Measurements from ENCODE around the gene HOXA5.

HOXA5 gene

GRCh38 chr7:27173511-27173955 is 30.1 kb upstream of the HOXA5 start:
- no peaks in the 10 kb centered on the region for H3K9me3 ChIP-seq (ENCODE audit: control extremely low read depth in 1 of 5, control insufficient read depth in 4 of 5, insufficient read depth in 2 of 5, low read depth in 1 of 5, low read length in 4 of 5)
- CTCF ChIA-PET, result interaction anchor here (0.9 to 11.1 kb wide), 10 partner anchors 11 to 805 kb away, joined by 3 to 84 read pairs (median 3); no protein-coding TSS in a partner anchor
- WGBS (ENCODE audit: insufficient coverage), result under 1% methylated on average over 40 of the region's 59 CpGs
- peaks cover 4 to 43% (median 23%) of the 10 kb centered on the region in 4 experiments for H3K4me1 ChIP-seq (ENCODE audit: control extremely low read depth in 1 of 4, control insufficient read depth in 4 of 4, insufficient read depth in 4 of 4, low read length in 3 of 4)
- peak in 2 of 3 donors; percentile 77 to 85 for DNase-seq
- peaks cover 0 to 25% (median 4%) of the 10 kb centered on the region in 4 experiments for H3K36me3 ChIP-seq (ENCODE audit: control insufficient read depth in 4 of 4, insufficient read depth in 4 of 4, low read length in 3 of 4)
- H3K27ac ChIP-seq (ENCODE audit: insufficient read depth in 1 of 2, low read depth in 1 of 2, low read length in 2 of 2, poor library complexity in 1 of 2, severe bottlenecking in 2 of 2), result peak overlapping the region; percentile 92 to 96
- H3K4me3 ChIP-seq (ENCODE audit: control insufficient read depth in 1 of 7, extremely low read depth in 1 of 7, insufficient read depth in 4 of 7, low read depth in 2 of 7, low read length in 6 of 7), result peak overlapping the region; percentile 78 to 100 (median 85)
- H3K27me3 ChIP-seq (replicated peaks in 2 of 5; ENCODE audit: control insufficient read depth in 4 of 5, insufficient read depth in 5 of 5, low read length in 4 of 5), result peaks cover 0 to 11% (median 0%) of the 10 kb centered on the region in 5 experiments
- POLR2A ChIA-PET, result interaction anchor here (0.6 to 2.7 kb wide), 3 partner anchors 12 to 506 kb away, joined by 3 to 17 read pairs (median 3); no protein-coding TSS in a partner anchor

- Histone ChIP-seq H3K27me3 (replicated peaks in 2 of 5; ENCODE audit: control insufficient read depth in 4 of 5, insufficient read depth in 5 of 5, low read length in 4 of 5) (peaks cover 0 to 7% (median 0%) of the 10 kb centered on the region in 5 experiments), H3K27ac (ENCODE audit: insufficient read depth in 1 of 2, low read depth in 1 of 2, low read length in 2 of 2, poor library complexity in 1 of 2, severe bottlenecking in 2 of 2) (peak overlapping the region; percentile 92 to 96), H3K4me1 (ENCODE audit: control extremely low read depth in 1 of 4, control insufficient read depth in 4 of 4, insufficient read depth in 4 of 4, low read length in 3 of 4) (peaks cover 4 to 48% (median 27%) of the 10 kb centered on the region in 4 experiments), H3K4me3 (ENCODE audit: control insufficient read depth in 1 of 7, extremely low read depth in 1 of 7, insufficient read depth in 4 of 7, low read depth in 2 of 7, low read length in 6 of 7) (peak overlapping the region; percentile 78 to 100 (median 85)), H3K36me3 (ENCODE audit: control insufficient read depth in 4 of 4, insufficient read depth in 4 of 4, low read length in 3 of 4) (peaks cover 0 to 30% (median 4%) of the 10 kb centered on the region in 4 experiments), H3K9me3 (ENCODE audit: control extremely low read depth in 1 of 5, control insufficient read depth in 4 of 5, insufficient read depth in 2 of 5, low read depth in 1 of 5, low read length in 4 of 5) (no peaks in the 10 kb centered on the region)
- CTCF ChIA-PET, result interaction anchor here (0.8 to 11.1 kb wide), 10 partner anchors 11 to 804 kb away, joined by 3 to 84 read pairs (median 4); partner anchors contain the start of gene HOXA7
- DNase-seq, result no peak
- 0% methylated on average over 55 of the region's 58 CpGs for WGBS (ENCODE audit: insufficient coverage)
- POLR2A ChIA-PET, result interaction anchor here (0.6 to 2.7 kb wide), 3 partner anchors 11 to 505 kb away, joined by 3 to 17 read pairs (median 3); no protein-coding TSS in a partner anchor
Observed at GRCh38 chr7:27172823-27173510, 29.5 kb upstream of the HOXA5 start.

DNA sequence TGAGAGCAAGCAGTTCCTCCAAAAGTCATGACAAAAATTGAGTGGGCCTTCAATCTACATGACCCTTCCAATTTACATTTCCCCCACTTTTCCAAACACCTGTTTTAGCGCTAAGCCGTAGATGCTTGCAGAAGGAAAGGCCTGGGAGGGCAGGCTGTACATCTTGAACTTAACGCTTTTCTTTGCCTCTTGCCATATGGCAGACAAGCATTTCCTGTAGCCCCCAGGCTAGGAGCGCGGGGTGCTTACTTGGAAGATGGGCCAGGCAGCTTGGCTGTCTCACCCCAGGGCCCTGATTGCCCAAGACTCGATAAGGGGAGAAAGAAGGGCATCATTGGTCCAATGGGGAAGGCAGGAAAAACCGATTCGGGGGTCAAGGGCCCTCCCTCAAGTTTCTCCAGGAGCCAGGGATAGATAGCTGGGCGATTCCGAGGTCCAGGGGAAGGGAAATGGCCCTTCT is 28.9 kb upstream of the HOXA5 start:
- no peak for DNase-seq
- POLR2A ChIA-PET, result interaction anchor here (2.4 to 2.7 kb wide), 2 partner anchors 10 to 15 kb away, joined by 6 to 17 read pairs; no protein-coding TSS in a partner anchor
- 0% methylated on average over 10 of the region's 10 CpGs for WGBS (ENCODE audit: insufficient coverage)
- Histone ChIP-seq H3K36me3 (ENCODE audit: control insufficient read depth in 4 of 4, insufficient read depth in 4 of 4, low read length in 3 of 4) (peaks cover 0 to 34% (median 4%) of the 10 kb centered on the region in 4 experiments), H3K4me3 (ENCODE audit: control insufficient read depth in 1 of 7, extremely low read depth in 1 of 7, insufficient read depth in 4 of 7, low read depth in 2 of 7, low read length in 6 of 7) (peak overlapping the region; percentile 78 to 100 (median 85)), H3K27me3 (replicated peaks in 2 of 5; ENCODE audit: control insufficient read depth in 4 of 5, insufficient read depth in 5 of 5, low read length in 4 of 5) (peaks cover 0 to 2% (median 0%) of the 10 kb centered on the region in 5 experiments), H3K9me3 (ENCODE audit: control extremely low read depth in 1 of 5, control insufficient read depth in 4 of 5, insufficient read depth in 2 of 5, low read depth in 1 of 5, low read length in 4 of 5) (no peaks in the 10 kb centered on the region), H3K4me1 (ENCODE audit: control extremely low read depth in 1 of 4, control insufficient read depth in 4 of 4, insufficient read depth in 4 of 4, low read length in 3 of 4) (peaks cover 8 to 54% (median 33%) of the 10 kb centered on the region in 4 experiments), H3K27ac (ENCODE audit: insufficient read depth in 1 of 2, low read depth in 1 of 2, low read length in 2 of 2, poor library complexity in 1 of 2, severe bottlenecking in 2 of 2) (peak overlapping the region; percentile 92 to 96)
- CTCF ChIA-PET, result interaction anchor here (0.8 to 11.1 kb wide), 9 partner anchors 10 to 800 kb away, joined by 3 to 84 read pairs (median 4); partner anchors contain the start of gene HOXA7

DNA sequence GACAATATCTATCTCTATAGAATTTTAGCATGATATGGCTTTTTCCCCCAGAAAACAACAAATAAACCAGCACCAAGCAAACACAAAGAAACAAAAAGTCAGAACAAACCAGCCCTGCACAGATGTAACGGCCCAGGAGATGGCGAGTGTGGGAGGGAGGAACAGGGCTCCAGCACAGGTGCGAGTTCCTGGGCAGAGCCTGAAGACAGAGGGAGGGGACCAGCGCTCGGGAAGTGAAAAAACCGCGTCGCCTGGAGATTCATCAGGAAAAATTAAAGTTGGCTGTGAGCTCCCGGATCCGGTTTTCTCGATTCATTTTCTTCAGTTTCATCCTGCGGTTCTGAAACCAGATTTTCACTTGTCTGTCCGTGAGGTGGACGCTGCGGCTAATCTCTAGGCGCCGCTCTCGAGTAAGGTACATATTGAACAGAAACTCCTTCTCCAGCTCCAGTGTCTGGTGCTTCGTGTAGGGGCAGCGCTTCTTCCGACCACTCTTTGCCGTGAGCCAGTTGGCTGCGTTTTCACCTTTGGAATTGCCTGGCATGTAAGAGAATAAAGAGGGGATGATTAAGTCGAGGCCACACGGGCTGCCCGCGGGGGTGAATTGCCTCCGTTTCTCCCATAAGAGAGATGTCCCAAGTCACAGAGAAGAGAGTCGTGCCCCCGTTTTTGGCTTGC is 28.3 kb upstream of the HOXA5 start:
- Histone ChIP-seq H3K36me3 (ENCODE audit: control insufficient read depth in 4 of 4, insufficient read depth in 4 of 4, low read length in 3 of 4) (peaks cover 0 to 34% (median 4%) of the 10 kb centered on the region in 4 experiments), H3K9me3 (ENCODE audit: control extremely low read depth in 1 of 5, control insufficient read depth in 4 of 5, insufficient read depth in 2 of 5, low read depth in 1 of 5, low read length in 4 of 5) (no peaks in the 10 kb centered on the region), H3K27me3 (replicated peaks in 2 of 5; ENCODE audit: control insufficient read depth in 4 of 5, insufficient read depth in 5 of 5, low read length in 4 of 5) (peaks cover 0 to 2% (median 0%) of the 10 kb centered on the region in 5 experiments), H3K4me3 (ENCODE audit: control insufficient read depth in 1 of 7, extremely low read depth in 1 of 7, insufficient read depth in 4 of 7, low read depth in 2 of 7, low read length in 6 of 7) (peak overlapping the region; percentile 78 to 100 (median 85)), H3K4me1 (ENCODE audit: control extremely low read depth in 1 of 4, control insufficient read depth in 4 of 4, insufficient read depth in 4 of 4, low read length in 3 of 4) (peaks cover 9 to 60% (median 38%) of the 10 kb centered on the region in 4 experiments), H3K27ac (ENCODE audit: insufficient read depth in 1 of 2, low read depth in 1 of 2, low read length in 2 of 2, poor library complexity in 1 of 2, severe bottlenecking in 2 of 2) (peak overlapping the region; percentile 92 to 96)
- ChIA-PET POLR2A (interaction anchor here (0.9 to 2.7 kb wide), 4 partner anchors 10 to 19 kb away, joined by 3 to 17 read pairs (median 4); partner anchors contain the start of gene HOXA3), CTCF (interaction anchor here (0.8 to 11.1 kb wide), 6 partner anchors 8 to 21 kb away, joined by 3 to 84 read pairs (median 14); partner anchors contain the start of gene HOXA7)
- WGBS (ENCODE audit: insufficient coverage), result under 1% methylated on average over 30 of the region's 30 CpGs
- peak in 1 of 3 donors; percentile 60 for DNase-seq

- ChIA-PET CTCF (interaction anchor here (0.8 to 11.1 kb wide), 5 partner anchors 8 to 21 kb away, joined by 3 to 84 read pairs (median 19); partner anchors contain the start of gene HOXA7), POLR2A (interaction anchor here (0.9 to 2.7 kb wide), 4 partner anchors 9 to 19 kb away, joined by 3 to 17 read pairs (median 4); partner anchors contain the start of gene HOXA3)
- H3K9me3 ChIP-seq (ENCODE audit: control extremely low read depth in 1 of 5, control insufficient read depth in 4 of 5, insufficient read depth in 2 of 5, low read depth in 1 of 5, low read length in 4 of 5), result no peaks in the 10 kb centered on the region
- peaks cover 0 to 2% (median 0%) of the 10 kb centered on the region in 5 experiments for H3K27me3 ChIP-seq (replicated peaks in 2 of 5; ENCODE audit: control insufficient read depth in 4 of 5, insufficient read depth in 5 of 5, low read length in 4 of 5)
- H3K36me3 ChIP-seq (ENCODE audit: control insufficient read depth in 4 of 4, insufficient read depth in 4 of 4, low read length in 3 of 4), result peaks cover 0 to 34% (median 4%) of the 10 kb centered on the region in 4 experiments
- WGBS (ENCODE audit: insufficient coverage), result no CpG with 5 or more reads among the region's 8 CpGs
- DNase-seq, result no peak
- peak overlapping the region; percentile 78 to 100 (median 85) for H3K4me3 ChIP-seq (ENCODE audit: control insufficient read depth in 1 of 7, extremely low read depth in 1 of 7, insufficient read depth in 4 of 7, low read depth in 2 of 7, low read length in 6 of 7)
- peaks cover 9 to 64% (median 43%) of the 10 kb centered on the region in 4 experiments for H3K4me1 ChIP-seq (ENCODE audit: control extremely low read depth in 1 of 4, control insufficient read depth in 4 of 4, insufficient read depth in 4 of 4, low read length in 3 of 4)
- peak overlapping the region; percentile 92 to 96 for H3K27ac ChIP-seq (ENCODE audit: insufficient read depth in 1 of 2, low read depth in 1 of 2, low read length in 2 of 2, poor library complexity in 1 of 2, severe bottlenecking in 2 of 2)
Observed at GRCh38 chr7:27171325-27171636, 27.8 kb upstream of the HOXA5 start.
